Activated B cell treated with CpG ODN at 0.5 μM for 24 hours (primary cell): ENCODE results near the gene MKNK1. TPM values are rescaled to one million over a fixed set of nuclear protein-coding genes. Genes with fewer than 3 reads are reported as not detected.

Experiments
- ATAC-seq: fragments of 200-7000 bp; cut with Tn5 transposase; one replicate; pipeline ENCODE4 v1.10.0; 2021; ENCODE audit warnings: low read depth, mild to moderate bottlenecking, moderate library complexity
- CTCF ChIA-PET: fragments of 350-600 bp; sonication (Branson Sonifier 250); formaldehyde crosslinking; loops from one replicate; lab custom pipeline; 2021; ENCODE audit warnings: antibody characterized with exemption; lab: Charles Lee
- POLR2A ChIA-PET: fragments of 350-600 bp; sonication (Branson Sonifier 250); formaldehyde crosslinking; loops from one replicate; lab custom pipeline; 2021; ENCODE audit warnings: antibody characterized with exemption; lab: Charles Lee
- DNase-seq: peaks from one replicate; pipeline ENCODE4 v3.0.0; 2022
- H3K27ac Mint-ChIP-seq: one replicate; pipeline ENCODE4 v1.8.0; 2020; ENCODE audit warnings: mixed read lengths
- H3K27me3 Mint-ChIP-seq: one replicate; pipeline ENCODE4 v1.8.0; 2021; ENCODE audit warnings: mixed read lengths
- H3K36me3 Mint-ChIP-seq: one replicate; pipeline ENCODE4 v1.8.0; 2021; ENCODE audit warnings: low read depth, mixed read lengths
- H3K4me1 Mint-ChIP-seq: one replicate; pipeline ENCODE4 v1.8.0; 2021; ENCODE audit warnings: mixed read lengths
- H3K4me3 Mint-ChIP-seq: one replicate; pipeline ENCODE4 v1.8.0; 2020; ENCODE audit warnings: mild to moderate bottlenecking, mixed read lengths
- H3K9me3 Mint-ChIP-seq: one replicate; pipeline ENCODE4 v1.8.0; 2020; ENCODE audit warnings: mixed read lengths
- CTCF ChIP-seq: fragments of 200-600 bp; IDR thresholded peaks from one replicate; pipeline ENCODE4 v1.8.0; 2022; ENCODE audit warnings: antibody characterized with exemption, mild to moderate bottlenecking
- intact Hi-C: fragments of 100-400 bp; cut with micrococcal nuclease; formaldehyde crosslinking; loops from one replicate; pipeline ENCODE4 v1.15.1; 2024
- total RNA-seq: library from RNA; stranded (reverse); gene quantifications from 2 replicates; pipeline ENCODE4 v1.2.3, GENCODE V29; 2022

MKNK1 gene
- total RNA-seq, 1 donor from 2014 or later: 45.0 TPM

- intact Hi-C loops: loop anchor here (1.0 to 2.0 kb wide), 4 partner anchors 50 to 121 kb away; no protein-coding TSS in a partner anchor
- no peaks in the 10 kb centered on the region for H3K36me3 Mint-ChIP-seq
- H3K4me3 Mint-ChIP-seq: no peak overlapping the region
- POLR2A ChIA-PET: no interaction called here
- DNase-seq (peak; percentile 51), ATAC-seq (peak; percentile 76)
- peaks cover 61% of the 10 kb centered on the region for H3K27me3 Mint-ChIP-seq
- no peak overlapping the region for H3K27ac Mint-ChIP-seq
- TF ChIP-seq CTCF: no peak
- no peaks in the 10 kb centered on the region for H3K9me3 Mint-ChIP-seq
- CTCF ChIA-PET: interaction anchor here (0.8 to 2.7 kb wide), 6 partner anchors 48 to 159 kb away, joined by 3 to 23 read pairs (median 6); no protein-coding TSS in a partner anchor
- peaks cover 1% of the 10 kb centered on the region for H3K4me1 Mint-ChIP-seq
Measured at GRCh38 chr1:46527474-46528296, 76.4 kb downstream of the MKNK1 start.

DNA sequence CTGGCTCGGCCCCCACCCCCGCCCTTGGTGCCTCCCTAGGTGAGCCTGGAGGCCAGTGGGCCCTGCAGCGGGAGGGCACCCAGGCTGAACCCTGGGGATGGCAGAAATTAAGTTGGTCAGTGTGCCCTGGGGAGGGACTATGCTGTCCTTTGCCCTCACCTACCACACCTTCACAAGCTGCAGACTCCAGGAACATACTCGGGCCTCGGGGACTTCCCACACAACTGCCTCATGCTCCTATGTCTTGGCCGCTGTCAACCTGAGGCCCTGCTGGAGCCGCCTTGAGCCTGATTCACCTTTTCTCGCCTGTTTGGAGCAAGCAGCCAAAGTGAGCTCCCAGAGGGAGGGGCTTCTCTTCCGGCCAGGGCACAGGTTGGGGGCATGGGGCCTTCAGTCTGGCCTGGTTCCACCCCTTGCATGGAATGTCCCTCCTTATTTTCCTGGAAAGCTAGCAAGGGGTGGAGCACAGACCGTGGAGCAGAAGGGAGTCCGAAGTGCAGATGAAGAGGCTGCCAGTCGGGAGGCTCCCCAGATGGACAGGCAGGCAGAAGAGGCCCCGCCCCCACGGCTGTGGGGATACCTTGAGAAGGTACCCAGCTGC lies 77.3 kb downstream of the MKNK1 start:
- POLR2A ChIA-PET: no interaction called here
- CTCF ChIA-PET: interaction anchor here (0.5 to 2.7 kb wide), 6 partner anchors 50 to 158 kb away, joined by 3 to 15 read pairs (median 4); no protein-coding TSS in a partner anchor
- H3K4me1 Mint-ChIP-seq: no peaks in the 10 kb centered on the region
- TF ChIP-seq CTCF: no peak
- ATAC-seq (no peak), DNase-seq (no peak)
- no peak overlapping the region for H3K27ac Mint-ChIP-seq
- intact Hi-C loops: no loop called here
- H3K27me3 Mint-ChIP-seq: peaks cover 65% of the 10 kb centered on the region
- no peaks in the 10 kb centered on the region for H3K36me3 Mint-ChIP-seq
- H3K9me3 Mint-ChIP-seq: no peaks in the 10 kb centered on the region
- no peak overlapping the region for H3K4me3 Mint-ChIP-seq

GRCh38 chr1:46526013-46526690 lies 77.9 kb downstream of the MKNK1 start:
- Mint-ChIP-seq H3K27me3 (peaks cover 61% of the 10 kb centered on the region), H3K4me3 (no peak overlapping the region), H3K9me3 (no peaks in the 10 kb centered on the region), H3K4me1 (no peaks in the 10 kb centered on the region), H3K27ac (no peak overlapping the region), H3K36me3 (no peaks in the 10 kb centered on the region)
- ChIA-PET POLR2A (no interaction called here), CTCF (interaction anchor here (0.5 to 2.7 kb wide), 4 partner anchors 49 to 123 kb away, joined by 3 to 15 read pairs (median 6); no protein-coding TSS in a partner anchor)
- no peak for TF ChIP-seq CTCF
- DNase-seq: no peak
- ATAC-seq: no peak
- intact Hi-C loops: no loop called here

- no peak for ATAC-seq
- no peak overlapping the region for H3K27ac Mint-ChIP-seq
- TF ChIP-seq CTCF: no peak
- ChIA-PET CTCF (interaction anchor here (2.7 kb wide), 1 partner anchor 78 kb away, joined by 15 read pairs; no protein-coding TSS in a partner anchor), POLR2A (no interaction called here)
- no peaks in the 10 kb centered on the region for H3K4me1 Mint-ChIP-seq
- H3K27me3 Mint-ChIP-seq: peaks cover 56% of the 10 kb centered on the region
- DNase-seq: no peak
- H3K9me3 Mint-ChIP-seq: no peaks in the 10 kb centered on the region
- intact Hi-C loops: no loop called here
- no peaks in the 10 kb centered on the region for H3K36me3 Mint-ChIP-seq
- H3K4me3 Mint-ChIP-seq: no peak overlapping the region
Measured at GRCh38 chr1:46525253-46525983, 78.7 kb downstream of the MKNK1 start.
